HepG2 (cell line): Measurements from ENCODE around the gene GNG7. TPM values are rescaled to one million over a fixed set of nuclear protein-coding genes. Genes with fewer than 3 reads are reported as not detected.
A peak's percentile ranks its signal among the peaks of the same experiment; 100 is the strongest.

Source experiments
- EHMT2 ChIP-seq: fragments of 200-600 bp; sonication (generic); IDR thresholded peaks from 2 replicates; pipeline ENCODE4 v1.7.0; 2017; ENCODE audit warnings: antibody characterized with exemption, low read depth, low read length, borderline replicate concordance
- FOSL2 ChIP-seq: sonication (generic); formaldehyde crosslinking; IDR thresholded peaks from 2 replicates; pipeline ENCODE4 v1.4.0; 2020; ENCODE audit warnings: missing genetic modification reagents
- HDAC2 ChIP-seq: sonication (generic); formaldehyde crosslinking; IDR thresholded peaks from 2 replicates; pipeline ENCODE4 v1.4.0; 2020; ENCODE audit warnings: missing genetic modification reagents
- HMG20A ChIP-seq: IDR thresholded peaks from 2 replicates; pipeline ENCODE4 v1.6.1; 2016; ENCODE audit warnings: borderline replicate concordance
- HOXA5 ChIP-seq: sonication (generic); formaldehyde crosslinking; IDR thresholded peaks from 2 replicates; pipeline ENCODE4 v1.4.0; 2020; ENCODE audit warnings: missing genetic modification reagents
- KLF12 ChIP-seq: sonication (generic); formaldehyde crosslinking; IDR thresholded peaks from 2 replicates; pipeline ENCODE4 v1.4.0; 2020; ENCODE audit warnings: missing genetic modification reagents, borderline replicate concordance
- RAD51 ChIP-seq: fragments of 450-650 bp; IDR thresholded peaks from 2 replicates; pipeline ENCODE4 v1.6.1; 2016; ENCODE audit warnings: borderline replicate concordance
- SAFB2 ChIP-seq: sonication (generic); formaldehyde crosslinking; IDR thresholded peaks from 2 replicates; pipeline ENCODE4 v1.5.1; 2020; ENCODE audit warnings: missing genetic modification reagents, low read depth, mild to moderate bottlenecking, borderline replicate concordance
- ZBTB4 ChIP-seq: sonication (generic); formaldehyde crosslinking; IDR thresholded peaks from 2 replicates; pipeline ENCODE4 v1.4.0; 2020; ENCODE audit warnings: missing genetic modification reagents, mild to moderate bottlenecking, borderline replicate concordance
- ZFP91 ChIP-seq: sonication (generic); formaldehyde crosslinking; IDR thresholded peaks from 2 replicates; pipeline ENCODE4 v1.9.0; 2022; ENCODE audit warnings: missing genetic modification reagents, mild to moderate bottlenecking, borderline replicate concordance
- polyA plus RNA-seq, 8 experiments: library from polyadenylated mRNA; depleted of rRNA in 3 of 8; stranded (reverse) in 7 of 8; unstranded in 1 of 8; fragments of >200 nt; fragmentation: Illumina TruSeq in 4 of 8; extraction: Trizol in 4 of 8; gene quantifications; 2 replicates each; pipeline versions ENCODE4 v1.2.1 to v1.2.3, GENCODE V29; 2011 to 2016; ENCODE audit warnings: low read depth in 4 of 8, missing spikeins in 1 of 8, mixed read lengths in 1 of 8; ENCODE audit not compliant: insufficient read depth in 1 of 8
- total RNA-seq, 5 experiments: library from RNA; depleted of rRNA; stranded (reverse); fragments of >200 nt; fragmentation: Illumina TruSeq; extraction: Trizol; gene quantifications; 2 replicates each; pipeline ENCODE4 v1.2.3, GENCODE V29; 2016; ENCODE audit warnings: low read depth in 1 of 5
- TF ChIP-seq, protein P1 (sequence below): sonication (generic); formaldehyde crosslinking; IDR thresholded peaks from 2 replicates; pipeline ENCODE4 v1.5.1; 2020; ENCODE audit warnings: mild to moderate bottlenecking, missing genetic modification reagents, moderate library complexity
- TF ChIP-seq, protein P2 (sequence below): IDR thresholded peaks from 2 replicates; pipeline ENCODE4 v1.6.1; 2016; ENCODE audit warnings: low read depth

The GNG7 gene
- total and polyA plus RNA-seq, 2 of the 13 experiments (the other 11 are each of a cell fraction or from before 2014, with no cell fraction given) = 1.4 to 3.3 TPM

DNA sequence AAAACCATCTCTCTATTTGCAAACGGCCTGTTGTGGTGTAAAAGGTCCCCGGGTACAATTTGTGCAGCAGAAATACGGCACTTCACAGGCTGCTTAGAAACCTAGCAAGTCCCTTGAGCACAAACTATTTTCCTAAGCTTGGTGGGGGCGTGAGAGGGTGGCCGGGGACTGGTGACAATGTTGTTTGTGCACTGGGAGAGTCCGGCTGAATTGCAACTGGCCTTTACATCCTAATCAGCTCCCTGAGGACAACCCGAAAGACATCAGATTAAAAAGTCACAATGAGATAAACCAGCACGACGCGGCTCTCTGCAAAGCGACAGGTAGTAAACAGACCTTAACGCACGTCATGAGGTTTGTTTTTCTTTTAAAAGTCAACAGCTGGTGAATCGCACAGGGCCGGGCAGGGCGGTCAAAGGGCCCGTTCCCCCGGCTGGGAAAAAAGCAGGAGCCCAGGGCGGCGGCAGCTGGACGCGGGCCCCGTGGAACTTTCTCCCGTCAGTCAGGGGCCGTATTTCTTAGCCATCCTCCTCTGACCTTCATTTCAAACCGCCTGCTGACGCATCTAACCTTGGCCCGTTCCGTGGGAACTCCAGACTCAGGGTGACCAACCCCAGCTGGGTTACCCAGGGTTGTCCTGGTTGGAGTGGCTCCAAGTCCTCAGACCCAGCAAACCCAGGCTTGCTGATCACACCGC lies 114.3 kb downstream of the GNG7 start (continued):
- TF ChIP-seq, protein P1, sequence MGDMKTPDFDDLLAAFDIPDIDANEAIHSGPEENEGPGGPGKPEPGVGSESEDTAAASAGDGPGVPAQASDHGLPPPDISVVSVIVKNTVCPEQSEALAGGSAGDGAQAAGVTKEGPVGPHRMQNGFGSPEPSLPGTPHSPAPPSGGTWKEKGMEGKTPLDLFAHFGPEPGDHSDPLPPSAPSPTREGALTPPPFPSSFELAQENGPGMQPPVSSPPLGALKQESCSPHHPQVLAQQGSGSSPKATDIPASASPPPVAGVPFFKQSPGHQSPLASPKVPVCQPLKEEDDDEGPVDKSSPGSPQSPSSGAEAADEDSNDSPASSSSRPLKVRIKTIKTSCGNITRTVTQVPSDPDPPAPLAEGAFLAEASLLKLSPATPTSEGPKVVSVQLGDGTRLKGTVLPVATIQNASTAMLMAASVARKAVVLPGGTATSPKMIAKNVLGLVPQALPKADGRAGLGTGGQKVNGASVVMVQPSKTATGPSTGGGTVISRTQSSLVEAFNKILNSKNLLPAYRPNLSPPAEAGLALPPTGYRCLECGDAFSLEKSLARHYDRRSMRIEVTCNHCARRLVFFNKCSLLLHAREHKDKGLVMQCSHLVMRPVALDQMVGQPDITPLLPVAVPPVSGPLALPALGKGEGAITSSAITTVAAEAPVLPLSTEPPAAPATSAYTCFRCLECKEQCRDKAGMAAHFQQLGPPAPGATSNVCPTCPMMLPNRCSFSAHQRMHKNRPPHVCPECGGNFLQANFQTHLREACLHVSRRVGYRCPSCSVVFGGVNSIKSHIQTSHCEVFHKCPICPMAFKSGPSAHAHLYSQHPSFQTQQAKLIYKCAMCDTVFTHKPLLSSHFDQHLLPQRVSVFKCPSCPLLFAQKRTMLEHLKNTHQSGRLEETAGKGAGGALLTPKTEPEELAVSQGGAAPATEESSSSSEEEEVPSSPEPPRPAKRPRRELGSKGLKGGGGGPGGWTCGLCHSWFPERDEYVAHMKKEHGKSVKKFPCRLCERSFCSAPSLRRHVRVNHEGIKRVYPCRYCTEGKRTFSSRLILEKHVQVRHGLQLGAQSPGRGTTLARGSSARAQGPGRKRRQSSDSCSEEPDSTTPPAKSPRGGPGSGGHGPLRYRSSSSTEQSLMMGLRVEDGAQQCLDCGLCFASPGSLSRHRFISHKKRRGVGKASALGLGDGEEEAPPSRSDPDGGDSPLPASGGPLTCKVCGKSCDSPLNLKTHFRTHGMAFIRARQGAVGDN (CRISPR knock-in tag) = peak; percentile 91
- TF ChIP-seq ZBTB4 (CRISPR knock-in tag) (peak; percentile 45; the same call in 1 of the 2 replicates), HMG20A (CRISPR knock-in tag) (peak; percentile 11; the same call in 1 of the 2 replicates), HOXA5 (CRISPR knock-in tag) (peak; percentile 73; the same call in 1 of the 2 replicates), RAD51 (no peak), EHMT2 (no peak), KLF12 (CRISPR knock-in tag) (no peak), HDAC2 (peak; percentile 71), ZFP91 (CRISPR knock-in tag) (peak; percentile 57; the same call in 1 of the 2 replicates), FOSL2 (peak; percentile 53), SAFB2 (CRISPR knock-in tag) (no peak)
- TF ChIP-seq, protein P2, sequence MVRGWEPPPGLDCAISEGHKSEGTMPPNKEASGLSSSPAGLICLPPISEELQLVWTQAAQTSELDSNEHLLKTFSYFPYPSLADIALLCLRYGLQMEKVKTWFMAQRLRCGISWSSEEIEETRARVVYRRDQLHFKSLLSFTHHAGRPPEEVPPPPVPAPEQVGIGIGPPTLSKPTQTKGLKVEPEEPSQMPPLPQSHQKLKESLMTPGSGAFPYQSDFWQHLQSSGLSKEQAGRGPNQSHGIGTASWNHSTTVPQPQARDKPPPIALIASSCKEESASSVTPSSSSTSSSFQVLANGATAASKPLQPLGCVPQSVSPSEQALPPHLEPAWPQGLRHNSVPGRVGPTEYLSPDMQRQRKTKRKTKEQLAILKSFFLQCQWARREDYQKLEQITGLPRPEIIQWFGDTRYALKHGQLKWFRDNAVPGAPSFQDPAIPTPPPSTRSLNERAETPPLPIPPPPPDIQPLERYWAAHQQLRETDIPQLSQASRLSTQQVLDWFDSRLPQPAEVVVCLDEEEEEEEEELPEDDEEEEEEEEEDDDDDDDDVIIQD (CRISPR knock-in tag) = 0 out of 2 replicates have a peak, but pooled peaks have one; percentile 9
